ENCODE data around the gene ARID3B.

GRCh38 chr15:74621936-74622335, 80.9 kb downstream of the ARID3B start:
- TF ChIP-seq, protein P1, sequence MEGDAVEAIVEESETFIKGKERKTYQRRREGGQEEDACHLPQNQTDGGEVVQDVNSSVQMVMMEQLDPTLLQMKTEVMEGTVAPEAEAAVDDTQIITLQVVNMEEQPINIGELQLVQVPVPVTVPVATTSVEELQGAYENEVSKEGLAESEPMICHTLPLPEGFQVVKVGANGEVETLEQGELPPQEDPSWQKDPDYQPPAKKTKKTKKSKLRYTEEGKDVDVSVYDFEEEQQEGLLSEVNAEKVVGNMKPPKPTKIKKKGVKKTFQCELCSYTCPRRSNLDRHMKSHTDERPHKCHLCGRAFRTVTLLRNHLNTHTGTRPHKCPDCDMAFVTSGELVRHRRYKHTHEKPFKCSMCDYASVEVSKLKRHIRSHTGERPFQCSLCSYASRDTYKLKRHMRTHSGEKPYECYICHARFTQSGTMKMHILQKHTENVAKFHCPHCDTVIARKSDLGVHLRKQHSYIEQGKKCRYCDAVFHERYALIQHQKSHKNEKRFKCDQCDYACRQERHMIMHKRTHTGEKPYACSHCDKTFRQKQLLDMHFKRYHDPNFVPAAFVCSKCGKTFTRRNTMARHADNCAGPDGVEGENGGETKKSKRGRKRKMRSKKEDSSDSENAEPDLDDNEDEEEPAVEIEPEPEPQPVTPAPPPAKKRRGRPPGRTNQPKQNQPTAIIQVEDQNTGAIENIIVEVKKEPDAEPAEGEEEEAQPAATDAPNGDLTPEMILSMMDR (IDR thresholded peaks at IDR 0.05), result no peak
- no peak for TF ChIP-seq CBX8 (IDR thresholded peaks at IDR 0.05)
- TF ChIP-seq MYC (IDR thresholded peaks at IDR 0.05; ENCODE audit: borderline replicate concordance, low read length), result no peak
- TF ChIP-seq POLR2AphosphoS2 (conservative IDR thresholded peaks at IDR 0.05; ENCODE audit: low read length), result no peak
- no peak for TF ChIP-seq JUN (IDR thresholded peaks at IDR 0.05)
- no peak for TF ChIP-seq EP300 (IDR thresholded peaks at IDR 0.05)
- TF ChIP-seq MAFK (IDR thresholded peaks at IDR 0.05; ENCODE audit: partially characterized antibody), result no peak
- TF ChIP-seq HOXB13 (CRISPR knock-in tag; IDR thresholded peaks at IDR 0.05; ENCODE audit: low read depth), result no peak
- TF ChIP-seq EHMT2 (IDR thresholded peaks at IDR 0.05; ENCODE audit: low read depth), result no peak
- no peak for TF ChIP-seq POLR2A (IDR thresholded peaks at IDR 0.05; ENCODE audit: low read length)
- TF ChIP-seq ESRRA (IDR thresholded peaks at IDR 0.05; ENCODE audit: borderline replicate concordance, low read length), result no peak
- TF ChIP-seq RNF2 (IDR thresholded peaks at IDR 0.05; ENCODE audit: borderline replicate concordance, low read depth), result no peak
- no peak for TF ChIP-seq FOSL2 (IDR thresholded peaks at IDR 0.05)
- no peak for TF ChIP-seq FOSL2 (CRISPR knock-in tag; IDR thresholded peaks at IDR 0.05)
- TF ChIP-seq REST (IDR thresholded peaks at IDR 0.05), result no peak

Measured in A549 (cell line).